Tibial nerve (tissue), 4 donors: ENCODE measurements around the gene DNTT. TPM values are rescaled to one million over a fixed set of nuclear protein-coding genes. Genes with fewer than 3 reads are reported as not detected.
A peak's percentile ranks its signal among the peaks of the same experiment; 100 is the strongest.

Source experiments
- DNase-seq, 2 donors: peaks; one replicate each; pipeline ENCODE4 v3.0.0-alpha.2; 2019; ENCODE audit warnings: low spot score in 2 of 2
- H3K27ac ChIP-seq, 4 donors: fragments of 200-600 bp; sonication (generic) in 3 of 4; one replicate each; pipeline ENCODE4 v1.5.1; 2017 to 2019; ENCODE audit warnings: mild to moderate bottlenecking in 1 of 4
- H3K27me3 ChIP-seq, 2 donors: fragments of 200-600 bp; sonication (generic) in 1 of 2; one replicate each; pipeline versions ENCODE4 v1.5.1 to v1.6.0; 2017 to 2019
- H3K36me3 ChIP-seq, 3 donors: fragments of 200-600 bp; sonication (generic); one replicate each; pipeline ENCODE4 v1.5.1; 2018 to 2019
- H3K4me1 ChIP-seq, 4 donors: fragments of 200-600 bp; sonication (generic) in 3 of 4; one replicate each; pipeline ENCODE4 v1.5.1; 2017 to 2019
- H3K4me3 ChIP-seq, 4 donors: fragments of 200-600 bp; sonication (generic) in 3 of 4; one replicate each; pipeline ENCODE4 v1.5.1; 2017 to 2019; ENCODE audit warnings: mild to moderate bottlenecking in 1 of 4, moderate library complexity in 1 of 4
- H3K9me3 ChIP-seq, 4 donors: fragments of 200-600 bp; sonication (generic) in 3 of 4; one replicate each; pipeline ENCODE4 v1.5.1; 2017 to 2019
- CTCF ChIP-seq, 5 experiments: fragments of 200-600 bp in 3 of 5; fragments of 450-650 bp in 2 of 5; sonication (generic) in 3 of 5; IDR thresholded peaks; one replicate each; pipeline ENCODE4 v1.5.1; 2016 to 2019; ENCODE audit warnings: antibody characterized with exemption in 5 of 5, mild to moderate bottlenecking in 3 of 5, moderate library complexity in 2 of 5
- EP300 ChIP-seq, 2 donors: sonication (generic); formaldehyde crosslinking; IDR thresholded peaks; one replicate each; pipeline ENCODE4 v1.6.1; 2017; ENCODE audit warnings: antibody characterized with exemption in 2 of 2, mild to moderate bottlenecking in 1 of 2
- POLR2A ChIP-seq, 2 donors: fragments of 450-650 bp; IDR thresholded peaks; one replicate each; pipeline ENCODE4 v1.6.1; 2017; ENCODE audit warnings: antibody characterized with exemption in 2 of 2, mild to moderate bottlenecking in 2 of 2, moderate library complexity in 2 of 2
- WGBS, 2 donors: methylation state at CpG; one replicate each; pipeline ENCODE4 v1.1.5; 2018; 5-methylcytosine and 5-hydroxymethylcytosine counted together
- total RNA-seq, 4 donors: library from RNA; depleted of rRNA; stranded (reverse); fragments of >200 nt; gene quantifications; one replicate each; pipeline ENCODE4 v1.1.0, GENCODE V29; 2016

DNTT gene
- total RNA-seq, 4 donors from 2014 or later = not detected

- Histone ChIP-seq H3K4me1 (peaks cover 0 to 20% (median 0%) of the 10 kb centered on the region in 4 donors), H3K4me3 (no peak overlapping the region), H3K27ac (no peak overlapping the region), H3K27me3 (no peaks in the 10 kb centered on the region), H3K9me3 (no peaks in the 10 kb centered on the region), H3K36me3 (no peaks in the 10 kb centered on the region)
- peak in 1 of 2 donors; percentile 18 for DNase-seq
- TF ChIP-seq CTCF (IDR thresholded peaks at IDR 0.05) (no peak), POLR2A (IDR thresholded peaks at IDR 0.05) (no peak), EP300 (IDR thresholded peaks at IDR 0.05) (no peak)
- 40 to 60% methylated on average over 6 of the region's 6 CpGs for WGBS, 2 donors
Measured at GRCh38 chr10:96377816-96378294, 73.6 kb downstream of the DNTT start.

- no peak for DNase-seq
- TF ChIP-seq POLR2A (IDR thresholded peaks at IDR 0.05) = no peak
- no peak for TF ChIP-seq EP300 (IDR thresholded peaks at IDR 0.05)
- no peak for TF ChIP-seq CTCF (IDR thresholded peaks at IDR 0.05)
- no peaks in the 10 kb centered on the region for H3K9me3 ChIP-seq
- WGBS, 2 donors = 90 to 91% methylated on average over 15 of the region's 15 CpGs
- H3K27ac ChIP-seq = no peak overlapping the region
- peaks cover 0 to 20% (median 0%) of the 10 kb centered on the region in 4 donors for H3K4me1 ChIP-seq
- H3K27me3 ChIP-seq = no peaks in the 10 kb centered on the region
- no peak overlapping the region for H3K4me3 ChIP-seq
- H3K36me3 ChIP-seq = no peaks in the 10 kb centered on the region
Measured at GRCh38 chr10:96378741-96379140, 74.5 kb downstream of the DNTT start.

GRCh38 chr10:96379758-96380157, 75.5 kb downstream of the DNTT start:
- peaks cover 0 to 16% (median 0%) of the 10 kb centered on the region in 4 donors for H3K4me1 ChIP-seq
- H3K36me3 ChIP-seq = no peaks in the 10 kb centered on the region
- no peaks in the 10 kb centered on the region for H3K9me3 ChIP-seq
- H3K27me3 ChIP-seq = no peaks in the 10 kb centered on the region
- no peak for TF ChIP-seq EP300 (IDR thresholded peaks at IDR 0.05)
- TF ChIP-seq POLR2A (IDR thresholded peaks at IDR 0.05) = no peak
- no peak for TF ChIP-seq CTCF (IDR thresholded peaks at IDR 0.05)
- no peak for DNase-seq
- WGBS, 2 donors = 86% methylated on average over 8 of the region's 8 CpGs
- H3K27ac ChIP-seq = no peak overlapping the region
- no peak overlapping the region for H3K4me3 ChIP-seq

- no peak overlapping the region for H3K27ac ChIP-seq
- no peaks in the 10 kb centered on the region for H3K27me3 ChIP-seq
- peaks cover 0 to 8% (median 0%) of the 10 kb centered on the region in 4 donors for H3K4me1 ChIP-seq
- 86 to 91% methylated on average over 7 of the region's 7 CpGs for WGBS, 2 donors
- no peak for TF ChIP-seq POLR2A (IDR thresholded peaks at IDR 0.05)
- no peak for TF ChIP-seq CTCF (IDR thresholded peaks at IDR 0.05)
- TF ChIP-seq EP300 (IDR thresholded peaks at IDR 0.05) = no peak
- no peak for DNase-seq
- no peaks in the 10 kb centered on the region for H3K36me3 ChIP-seq
- no peak overlapping the region for H3K4me3 ChIP-seq
- no peaks in the 10 kb centered on the region for H3K9me3 ChIP-seq
Measured at GRCh38 chr10:96380821-96381220, 76.6 kb downstream of the DNTT start.

- H3K4me1 ChIP-seq = no peaks in the 10 kb centered on the region
- H3K27me3 ChIP-seq = no peaks in the 10 kb centered on the region
- 74 to 75% methylated on average over 25 of the region's 25 CpGs for WGBS, 2 donors
- TF ChIP-seq CTCF (IDR thresholded peaks at IDR 0.05) (no peak), POLR2A (IDR thresholded peaks at IDR 0.05) (no peak), EP300 (IDR thresholded peaks at IDR 0.05) (no peak)
- no peaks in the 10 kb centered on the region for H3K9me3 ChIP-seq
- no peak for DNase-seq
- H3K4me3 ChIP-seq = no peak overlapping the region
- H3K36me3 ChIP-seq = no peaks in the 10 kb centered on the region
- no peak overlapping the region for H3K27ac ChIP-seq
Measured at GRCh38 chr10:96384506-96384905, 80.3 kb downstream of the DNTT start.
